HepG2 (cell line): ENCODE measurements around the gene TWNK. TPM values are rescaled to one million over a fixed set of nuclear protein-coding genes. Genes with fewer than 3 reads are reported as not detected.
A peak's percentile ranks its signal among the peaks of the same experiment; 100 is the strongest.

ENCODE experiments used
- AKAP8 ChIP-seq: sonication (generic); formaldehyde crosslinking; IDR thresholded peaks from 2 replicates; pipeline ENCODE4 v1.5.1; 2020; ENCODE audit warnings: mild to moderate bottlenecking, missing genetic modification reagents
- MED8 ChIP-seq: sonication (generic); formaldehyde crosslinking; IDR thresholded peaks from 2 replicates; pipeline ENCODE4 v1.8.1; 2023; ENCODE audit warnings: mild to moderate bottlenecking, missing genetic modification reagents; ENCODE audit not compliant: insufficient replicate concordance
- NR2F6 ChIP-seq, 2 experiments: IDR thresholded peaks; 2 replicates each; pipeline ENCODE4 v1.6.1; 2016; ENCODE audit warnings: antibody characterized with exemption in 1 of 2, mild to moderate bottlenecking in 1 of 2
- POLR2AphosphoS5 ChIP-seq: IDR thresholded peaks from 2 replicates; pipeline ENCODE4 v1.6.1; 2012; ENCODE audit warnings: low read depth, low read length
- SNAPC2 ChIP-seq: sonication (generic); formaldehyde crosslinking; IDR thresholded peaks from 2 replicates; pipeline ENCODE4 v1.8.1; 2022; ENCODE audit warnings: mild to moderate bottlenecking, missing genetic modification reagents
- SRY ChIP-seq: sonication (generic); formaldehyde crosslinking; IDR thresholded peaks from 2 replicates; pipeline ENCODE4 v1.8.0; 2022; ENCODE audit warnings: mild to moderate bottlenecking, missing genetic modification reagents
- ZFP41 ChIP-seq: sonication (generic); formaldehyde crosslinking; IDR thresholded peaks from 2 replicates; pipeline ENCODE4 v1.4.0; 2020; ENCODE audit warnings: mild to moderate bottlenecking, missing genetic modification reagents, borderline replicate concordance
- ZNF234 ChIP-seq: sonication (generic); formaldehyde crosslinking; conservative IDR thresholded peaks from 2 replicates; pipeline ENCODE4 v1.5.1; 2020; ENCODE audit warnings: mild to moderate bottlenecking, missing genetic modification reagents
- ZNF775 ChIP-seq: sonication (generic); formaldehyde crosslinking; IDR thresholded peaks from 2 replicates; pipeline ENCODE4 v1.4.0; 2020; ENCODE audit warnings: missing genetic modification reagents, mild to moderate bottlenecking, moderate library complexity, borderline replicate concordance
- ZNF781 ChIP-seq: sonication (generic); formaldehyde crosslinking; IDR thresholded peaks from 2 replicates; pipeline ENCODE4 v1.5.1; 2020; ENCODE audit warnings: borderline replicate concordance, mild to moderate bottlenecking, missing genetic modification reagents; ENCODE audit errors: not compliant biosample characterization
- ZNF790 ChIP-seq: sonication (generic); formaldehyde crosslinking; IDR thresholded peaks from 2 replicates; pipeline ENCODE4 v1.8.0; 2022; ENCODE audit warnings: missing genetic modification reagents, mild to moderate bottlenecking, borderline replicate concordance
- ZNF879 ChIP-seq: sonication (generic); formaldehyde crosslinking; IDR thresholded peaks from 2 replicates; pipeline ENCODE4 v1.8.1; 2023; ENCODE audit warnings: missing genetic modification reagents
- ZSCAN12 ChIP-seq: sonication (generic); formaldehyde crosslinking; IDR thresholded peaks from 2 replicates; pipeline ENCODE4 v1.9.0; 2021; ENCODE audit warnings: mild to moderate bottlenecking, missing genetic modification reagents
- ZSCAN25 ChIP-seq: sonication (generic); formaldehyde crosslinking; IDR thresholded peaks from 2 replicates; pipeline ENCODE4 v1.8.0; 2022; ENCODE audit warnings: mild to moderate bottlenecking, missing genetic modification reagents
- polyA plus RNA-seq, 8 experiments: library from polyadenylated mRNA; depleted of rRNA in 3 of 8; stranded (reverse) in 7 of 8; unstranded in 1 of 8; fragments of >200 nt; fragmentation: Illumina TruSeq in 4 of 8; extraction: Trizol in 4 of 8; gene quantifications; 2 replicates each; pipeline versions ENCODE4 v1.2.1 to v1.2.3, GENCODE V29; 2011 to 2016; ENCODE audit warnings: low read depth in 4 of 8, missing spikeins in 1 of 8, mixed read lengths in 1 of 8; ENCODE audit not compliant: insufficient read depth in 1 of 8
- total RNA-seq, 5 experiments: library from RNA; depleted of rRNA; stranded (reverse); fragments of >200 nt; fragmentation: Illumina TruSeq; extraction: Trizol; gene quantifications; 2 replicates each; pipeline ENCODE4 v1.2.3, GENCODE V29; 2016; ENCODE audit warnings: low read depth in 1 of 5
- TF ChIP-seq, protein P1 (sequence below): sonication (generic); formaldehyde crosslinking; IDR thresholded peaks from 2 replicates; pipeline ENCODE4 v1.4.0; 2020; ENCODE audit warnings: mild to moderate bottlenecking, missing genetic modification reagents, borderline replicate concordance
- TF ChIP-seq, protein P2 (sequence below): IDR thresholded peaks from 2 replicates; pipeline ENCODE4 v1.6.1; 2016; ENCODE audit warnings: missing genetic modification reagents, missing compliant biosample characterization
- TF ChIP-seq, protein P3 (sequence below): sonication (generic); formaldehyde crosslinking; IDR thresholded peaks from 2 replicates; pipeline ENCODE4 v1.5.0; 2020; ENCODE audit warnings: missing genetic modification reagents

TWNK gene
- total and polyA plus RNA-seq, 2 of the 13 experiments (the other 11 are each of a cell fraction or from before 2014, with no cell fraction given), result 10.7 to 16.5 TPM

DNA sequence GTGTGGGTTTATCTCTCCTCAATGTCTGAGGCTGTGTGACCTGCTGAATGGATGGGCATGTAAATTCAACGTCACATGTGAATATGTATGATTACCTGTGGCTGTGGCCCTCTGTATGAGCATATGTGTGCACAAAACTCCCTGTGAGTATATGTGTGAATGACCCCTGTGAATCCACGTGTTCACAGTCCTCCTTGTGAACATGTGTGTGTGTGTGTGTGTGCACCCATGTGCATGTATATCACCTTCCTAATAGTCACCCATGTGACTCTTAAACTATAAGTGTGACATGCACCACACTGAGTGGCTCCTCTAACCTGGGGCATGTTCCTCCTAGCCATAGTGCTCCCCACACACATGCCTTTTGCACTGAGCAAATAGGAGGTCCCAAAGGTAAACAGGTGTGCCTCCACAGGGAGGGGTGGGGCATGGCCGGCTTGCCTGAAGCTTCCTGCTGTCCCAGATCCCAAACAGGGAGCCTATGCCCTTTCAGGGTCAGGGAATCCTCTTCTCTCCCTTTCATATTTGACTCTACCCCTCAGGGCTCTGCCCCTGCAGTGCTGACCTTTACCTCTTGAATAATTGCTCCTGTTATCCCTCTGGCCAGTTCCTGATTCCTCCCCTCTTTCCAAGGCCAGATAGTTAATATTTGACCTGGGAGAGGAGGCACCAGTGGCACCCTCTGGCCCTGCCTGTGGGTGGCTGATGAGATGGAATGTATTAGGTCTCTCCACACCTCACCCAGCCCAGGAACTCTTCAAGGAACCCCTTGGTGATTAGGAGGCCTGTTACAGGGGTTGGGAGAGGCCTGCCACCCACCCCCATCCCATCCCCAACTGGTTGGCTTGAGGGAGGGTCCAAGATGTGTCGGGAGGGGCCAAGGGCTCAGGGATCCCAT lies 16.2 kb upstream of the TWNK start (continued):
- TF ChIP-seq SRY (CRISPR knock-in tag) (peak; percentile 58; the same call in 1 of the 2 replicates), AKAP8 (no peak), ZNF790 (no peak), ZFP41 (CRISPR knock-in tag) (no peak), ZSCAN25 (CRISPR knock-in tag) (peak; percentile 99), MED8 (CRISPR knock-in tag) (peak; percentile 73), NR2F6 (IDR thresholded peaks at IDR 0.05) (peak; percentile 99), NR2F6 (CRISPR knock-in tag; IDR thresholded peaks at IDR 0.05) (peak; percentile 98), POLR2AphosphoS5 (peak; percentile 51; the same call in 1 of the 2 replicates), ZNF234 (CRISPR knock-in tag) (no peak), ZNF879 (CRISPR knock-in tag) (no peak), SNAPC2 (CRISPR knock-in tag) (peak; percentile 64; the same call in 1 of the 2 replicates), ZNF775 (no peak; the same call in 1 of the 2 replicates), ZSCAN12 (CRISPR knock-in tag) (no peak), ZNF781 (peak; percentile 41)
- TF ChIP-seq, protein P1, sequence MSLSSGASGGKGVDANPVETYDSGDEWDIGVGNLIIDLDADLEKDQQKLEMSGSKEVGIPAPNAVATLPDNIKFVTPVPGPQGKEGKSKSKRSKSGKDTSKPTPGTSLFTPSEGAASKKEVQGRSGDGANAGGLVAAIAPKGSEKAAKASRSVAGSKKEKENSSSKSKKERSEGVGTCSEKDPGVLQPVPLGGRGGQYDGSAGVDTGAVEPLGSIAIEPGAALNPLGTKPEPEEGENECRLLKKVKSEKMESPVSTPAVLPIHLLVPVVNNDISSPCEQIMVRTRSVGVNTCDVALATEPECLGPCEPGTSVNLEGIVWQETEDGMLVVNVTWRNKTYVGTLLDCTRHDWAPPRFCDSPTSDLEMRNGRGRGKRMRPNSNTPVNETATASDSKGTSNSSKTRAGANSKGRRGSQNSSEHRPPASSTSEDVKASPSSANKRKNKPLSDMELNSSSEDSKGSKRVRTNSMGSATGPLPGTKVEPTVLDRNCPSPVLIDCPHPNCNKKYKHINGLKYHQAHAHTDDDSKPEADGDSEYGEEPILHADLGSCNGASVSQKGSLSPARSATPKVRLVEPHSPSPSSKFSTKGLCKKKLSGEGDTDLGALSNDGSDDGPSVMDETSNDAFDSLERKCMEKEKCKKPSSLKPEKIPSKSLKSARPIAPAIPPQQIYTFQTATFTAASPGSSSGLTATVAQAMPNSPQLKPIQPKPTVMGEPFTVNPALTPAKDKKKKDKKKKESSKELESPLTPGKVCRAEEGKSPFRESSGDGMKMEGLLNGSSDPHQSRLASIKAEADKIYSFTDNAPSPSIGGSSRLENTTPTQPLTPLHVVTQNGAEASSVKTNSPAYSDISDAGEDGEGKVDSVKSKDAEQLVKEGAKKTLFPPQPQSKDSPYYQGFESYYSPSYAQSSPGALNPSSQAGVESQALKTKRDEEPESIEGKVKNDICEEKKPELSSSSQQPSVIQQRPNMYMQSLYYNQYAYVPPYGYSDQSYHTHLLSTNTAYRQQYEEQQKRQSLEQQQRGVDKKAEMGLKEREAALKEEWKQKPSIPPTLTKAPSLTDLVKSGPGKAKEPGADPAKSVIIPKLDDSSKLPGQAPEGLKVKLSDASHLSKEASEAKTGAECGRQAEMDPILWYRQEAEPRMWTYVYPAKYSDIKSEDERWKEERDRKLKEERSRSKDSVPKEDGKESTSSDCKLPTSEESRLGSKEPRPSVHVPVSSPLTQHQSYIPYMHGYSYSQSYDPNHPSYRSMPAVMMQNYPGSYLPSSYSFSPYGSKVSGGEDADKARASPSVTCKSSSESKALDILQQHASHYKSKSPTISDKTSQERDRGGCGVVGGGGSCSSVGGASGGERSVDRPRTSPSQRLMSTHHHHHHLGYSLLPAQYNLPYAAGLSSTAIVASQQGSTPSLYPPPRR (CRISPR knock-in tag), result peak; percentile 89; the same call in 1 of the 2 replicates
- TF ChIP-seq, protein P2, sequence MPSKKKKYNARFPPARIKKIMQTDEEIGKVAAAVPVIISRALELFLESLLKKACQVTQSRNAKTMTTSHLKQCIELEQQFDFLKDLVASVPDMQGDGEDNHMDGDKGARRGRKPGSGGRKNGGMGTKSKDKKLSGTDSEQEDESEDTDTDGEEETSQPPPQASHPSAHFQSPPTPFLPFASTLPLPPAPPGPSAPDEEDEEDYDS (CRISPR knock-in tag), result peak; percentile 84
- TF ChIP-seq, protein P3, sequence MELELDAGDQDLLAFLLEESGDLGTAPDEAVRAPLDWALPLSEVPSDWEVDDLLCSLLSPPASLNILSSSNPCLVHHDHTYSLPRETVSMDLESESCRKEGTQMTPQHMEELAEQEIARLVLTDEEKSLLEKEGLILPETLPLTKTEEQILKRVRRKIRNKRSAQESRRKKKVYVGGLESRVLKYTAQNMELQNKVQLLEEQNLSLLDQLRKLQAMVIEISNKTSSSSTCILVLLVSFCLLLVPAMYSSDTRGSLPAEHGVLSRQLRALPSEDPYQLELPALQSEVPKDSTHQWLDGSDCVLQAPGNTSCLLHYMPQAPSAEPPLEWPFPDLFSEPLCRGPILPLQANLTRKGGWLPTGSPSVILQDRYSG (CRISPR knock-in tag), result no peak
